Thyroid gland (tissue), 4 donors: Measurements from ENCODE around the gene NUP93.

Experiments
- POLR2A ChIP-seq, 2 donors: fragments of 450-650 bp; IDR thresholded peaks; one replicate each; pipeline ENCODE4 v1.6.1; 2017; ENCODE audit warnings: antibody characterized with exemption in 2 of 2, mild to moderate bottlenecking in 2 of 2, moderate library complexity in 1 of 2
- TF ChIP-seq, protein P1 (sequence below), 6 experiments: fragments of 200-600 bp in 3 of 6; fragments of 450-650 bp in 3 of 6; sonication (generic) in 3 of 6; IDR thresholded peaks; one replicate each; pipeline ENCODE4 v1.5.1; 2016 to 2019; ENCODE audit warnings: antibody characterized with exemption in 6 of 6, mild to moderate bottlenecking in 2 of 6, inconsistent platforms in 1 of 6, moderate library complexity in 1 of 6

DNA sequence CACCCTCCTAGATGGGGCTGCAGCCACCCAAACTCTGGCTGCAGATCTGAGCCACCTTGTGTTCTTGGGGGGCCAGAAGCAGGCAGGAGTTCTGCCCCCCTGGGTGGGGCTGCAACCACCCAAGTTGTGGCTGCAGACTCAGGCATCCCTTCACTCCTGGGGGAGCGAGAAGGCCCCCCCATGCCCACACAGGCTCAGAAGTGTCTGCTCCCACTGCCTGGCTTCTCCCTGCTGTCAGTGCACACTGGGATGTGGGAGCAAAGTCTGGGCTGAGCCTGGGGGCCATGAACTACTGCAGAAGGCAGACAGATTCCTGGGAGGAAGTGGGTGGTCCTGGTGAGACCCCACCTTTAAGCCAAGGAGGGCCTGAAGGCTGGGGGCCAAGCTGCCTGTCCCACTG lies 34.7 kb upstream of the NUP93 start:
- TF ChIP-seq, protein P1, sequence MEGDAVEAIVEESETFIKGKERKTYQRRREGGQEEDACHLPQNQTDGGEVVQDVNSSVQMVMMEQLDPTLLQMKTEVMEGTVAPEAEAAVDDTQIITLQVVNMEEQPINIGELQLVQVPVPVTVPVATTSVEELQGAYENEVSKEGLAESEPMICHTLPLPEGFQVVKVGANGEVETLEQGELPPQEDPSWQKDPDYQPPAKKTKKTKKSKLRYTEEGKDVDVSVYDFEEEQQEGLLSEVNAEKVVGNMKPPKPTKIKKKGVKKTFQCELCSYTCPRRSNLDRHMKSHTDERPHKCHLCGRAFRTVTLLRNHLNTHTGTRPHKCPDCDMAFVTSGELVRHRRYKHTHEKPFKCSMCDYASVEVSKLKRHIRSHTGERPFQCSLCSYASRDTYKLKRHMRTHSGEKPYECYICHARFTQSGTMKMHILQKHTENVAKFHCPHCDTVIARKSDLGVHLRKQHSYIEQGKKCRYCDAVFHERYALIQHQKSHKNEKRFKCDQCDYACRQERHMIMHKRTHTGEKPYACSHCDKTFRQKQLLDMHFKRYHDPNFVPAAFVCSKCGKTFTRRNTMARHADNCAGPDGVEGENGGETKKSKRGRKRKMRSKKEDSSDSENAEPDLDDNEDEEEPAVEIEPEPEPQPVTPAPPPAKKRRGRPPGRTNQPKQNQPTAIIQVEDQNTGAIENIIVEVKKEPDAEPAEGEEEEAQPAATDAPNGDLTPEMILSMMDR (IDR thresholded peaks at IDR 0.05) = no peak
- TF ChIP-seq POLR2A (IDR thresholded peaks at IDR 0.05) = no peak
